Measurements from ENCODE around the gene TEAD4.
A peak's percentile ranks its signal among the peaks of the same experiment; 100 is the strongest.

The TEAD4 gene

DNA sequence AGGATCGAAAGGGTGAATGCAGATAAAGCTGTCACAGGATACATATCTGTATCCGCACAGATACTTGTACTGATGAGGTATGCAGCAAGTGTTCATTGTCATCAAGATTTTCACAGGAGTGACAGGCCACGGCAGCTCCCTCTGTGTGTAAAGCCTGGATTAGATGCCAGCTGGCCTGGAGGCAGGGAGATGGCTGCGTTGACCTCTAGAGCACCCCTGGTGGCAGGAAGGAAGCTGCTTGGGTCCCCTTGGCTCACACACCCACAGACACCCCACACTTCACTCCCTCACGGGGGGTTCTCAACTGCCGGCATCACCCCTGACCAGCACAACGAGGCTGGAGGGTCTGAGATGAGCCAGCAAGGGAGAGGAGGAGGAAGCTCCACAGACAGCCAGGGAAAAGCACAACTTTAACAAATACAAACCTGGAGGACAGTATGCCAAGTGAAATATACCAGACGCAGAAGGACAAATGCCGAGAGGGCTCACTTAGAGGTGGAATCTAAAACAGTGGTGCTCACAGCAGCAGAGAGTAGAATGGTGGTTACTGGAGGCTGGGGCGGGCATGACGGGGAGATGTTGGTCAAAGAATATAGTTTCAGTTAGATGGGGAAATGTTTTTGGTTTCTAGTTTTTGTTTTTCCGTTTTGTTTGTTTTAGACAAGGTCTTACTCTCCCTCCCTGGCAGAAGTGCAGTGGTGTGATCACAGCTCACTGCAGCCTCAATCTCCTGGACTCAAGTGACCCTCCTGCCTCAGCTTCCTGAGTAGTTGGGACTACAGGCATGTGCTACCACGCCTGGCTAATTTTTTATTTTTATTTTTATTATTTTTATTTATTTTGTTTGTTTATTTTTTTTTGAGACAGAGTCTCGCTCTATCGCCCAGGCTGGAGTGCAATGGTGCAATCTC lies 45.7 kb downstream of the TEAD4 start:
- no peak for DNase-seq (ENCODE audit: extremely low read depth, low read depth)

DNA sequence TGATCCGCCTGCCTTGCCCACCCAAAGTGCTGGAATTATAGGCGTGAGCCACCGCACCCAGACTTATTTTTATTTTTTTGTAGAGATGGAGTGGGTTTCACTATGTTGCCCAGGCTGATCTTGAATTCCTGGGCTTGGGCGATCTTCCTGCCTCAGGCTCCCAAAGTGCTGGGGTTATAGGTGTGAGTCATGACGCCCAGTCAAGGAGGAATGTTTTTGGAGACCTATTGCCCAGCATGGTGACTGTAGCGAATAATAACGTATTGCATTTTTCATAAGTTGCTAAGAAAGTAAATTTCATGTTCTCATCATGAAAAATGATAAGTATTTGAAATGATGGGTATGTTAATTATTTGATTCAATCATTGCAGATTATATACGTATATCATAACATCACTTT lies 46.5 kb downstream of the TEAD4 start:
- DNase-seq (ENCODE audit: extremely low read depth, low read depth): no peak
- TF ChIP-seq, protein P1, sequence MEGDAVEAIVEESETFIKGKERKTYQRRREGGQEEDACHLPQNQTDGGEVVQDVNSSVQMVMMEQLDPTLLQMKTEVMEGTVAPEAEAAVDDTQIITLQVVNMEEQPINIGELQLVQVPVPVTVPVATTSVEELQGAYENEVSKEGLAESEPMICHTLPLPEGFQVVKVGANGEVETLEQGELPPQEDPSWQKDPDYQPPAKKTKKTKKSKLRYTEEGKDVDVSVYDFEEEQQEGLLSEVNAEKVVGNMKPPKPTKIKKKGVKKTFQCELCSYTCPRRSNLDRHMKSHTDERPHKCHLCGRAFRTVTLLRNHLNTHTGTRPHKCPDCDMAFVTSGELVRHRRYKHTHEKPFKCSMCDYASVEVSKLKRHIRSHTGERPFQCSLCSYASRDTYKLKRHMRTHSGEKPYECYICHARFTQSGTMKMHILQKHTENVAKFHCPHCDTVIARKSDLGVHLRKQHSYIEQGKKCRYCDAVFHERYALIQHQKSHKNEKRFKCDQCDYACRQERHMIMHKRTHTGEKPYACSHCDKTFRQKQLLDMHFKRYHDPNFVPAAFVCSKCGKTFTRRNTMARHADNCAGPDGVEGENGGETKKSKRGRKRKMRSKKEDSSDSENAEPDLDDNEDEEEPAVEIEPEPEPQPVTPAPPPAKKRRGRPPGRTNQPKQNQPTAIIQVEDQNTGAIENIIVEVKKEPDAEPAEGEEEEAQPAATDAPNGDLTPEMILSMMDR (IDR thresholded peaks at IDR 0.05; ENCODE audit: low read depth, low read length): no peak

More for the DNA sequence above, 45.7 kb downstream of the TEAD4 start:
- TF ChIP-seq, protein P1 (IDR thresholded peaks at IDR 0.05; ENCODE audit: low read depth, low read length): peak; percentile 4

DNA sequence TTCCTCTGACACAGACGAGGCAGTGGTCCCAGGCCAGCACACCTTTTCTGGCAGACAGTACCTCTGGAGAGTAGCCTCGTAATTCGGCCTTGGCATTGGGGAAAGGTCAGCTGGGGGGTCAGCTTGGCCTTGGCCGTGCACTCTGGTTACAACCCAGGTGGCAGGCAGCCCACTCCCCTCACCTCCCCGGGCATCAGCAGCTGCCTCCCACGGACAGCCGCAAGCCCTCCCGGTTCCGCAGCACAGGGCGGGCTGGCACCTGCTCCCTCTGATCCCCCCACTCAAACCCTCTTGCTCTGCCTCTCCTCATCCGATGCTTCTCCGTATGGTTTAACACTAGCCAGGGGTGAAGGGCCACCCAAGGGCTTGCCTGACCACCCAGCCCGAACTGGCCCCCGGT lies 50.6 kb downstream of the TEAD4 start:
- no peak for DNase-seq (ENCODE audit: extremely low read depth, low read depth)
- TF ChIP-seq, protein P1 (IDR thresholded peaks at IDR 0.05; ENCODE audit: low read depth, low read length): no peak

DNA sequence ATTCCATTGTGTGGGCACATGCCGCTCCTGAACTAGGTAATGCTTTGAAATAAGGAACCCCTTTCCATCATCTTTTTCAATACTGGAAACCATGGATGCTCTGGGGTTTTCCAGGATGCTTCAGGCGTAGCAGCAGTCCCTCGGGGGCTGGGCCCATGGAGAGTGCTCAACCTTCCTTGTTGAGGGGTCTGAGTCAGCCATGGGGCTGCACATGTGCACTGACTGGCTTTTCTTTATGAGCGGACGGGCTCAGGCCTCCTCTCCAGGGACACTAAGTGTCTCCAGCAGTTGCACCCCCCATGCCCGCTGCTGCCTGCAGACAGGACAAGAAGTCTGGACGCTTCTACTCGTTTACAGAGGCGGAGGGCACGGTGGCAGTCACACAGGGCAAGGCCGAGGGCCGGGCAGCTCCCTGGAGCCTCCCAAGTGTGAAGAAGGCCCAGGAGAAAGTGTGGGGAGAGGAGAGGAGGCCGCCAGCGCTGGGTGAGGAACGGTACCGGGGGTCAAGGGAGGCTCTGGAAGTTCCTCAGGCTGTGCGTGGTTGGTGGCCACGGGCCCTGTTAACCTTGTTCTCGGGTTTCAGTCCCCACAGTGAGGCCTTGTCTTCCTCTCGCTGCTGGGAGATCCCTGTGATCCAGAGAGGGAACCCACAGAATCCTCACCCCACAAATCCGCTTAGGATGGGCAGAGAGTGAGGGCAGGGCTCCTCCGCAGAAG lies 51.2 kb downstream of the TEAD4 start:
- TF ChIP-seq, protein P1 (IDR thresholded peaks at IDR 0.05; ENCODE audit: low read depth, low read length): no peak
- DNase-seq (ENCODE audit: extremely low read depth, low read depth): no peak

DNA sequence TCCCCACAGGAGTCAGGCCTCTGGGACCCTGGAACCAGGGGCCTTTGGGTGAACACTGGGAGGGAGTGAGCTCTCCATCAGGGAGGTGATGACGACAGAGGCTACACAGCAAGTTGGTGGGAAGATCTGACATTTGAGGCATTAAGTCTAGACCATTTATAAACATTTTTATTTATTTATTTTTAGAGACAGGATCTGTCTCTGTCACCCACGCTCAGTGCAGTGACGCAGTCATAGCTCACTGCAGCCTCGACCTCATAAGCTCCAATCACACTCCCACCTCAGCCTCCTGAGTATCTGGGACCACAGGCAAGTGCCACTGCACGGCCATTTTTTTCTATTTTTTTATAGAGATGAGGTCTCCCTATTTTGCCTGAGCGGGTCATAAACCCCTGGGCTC lies 53.6 kb downstream of the TEAD4 start:
- no peak for DNase-seq (ENCODE audit: extremely low read depth, low read depth)
- TF ChIP-seq, protein P1 (IDR thresholded peaks at IDR 0.05; ENCODE audit: low read depth, low read length): no peak

DNA sequence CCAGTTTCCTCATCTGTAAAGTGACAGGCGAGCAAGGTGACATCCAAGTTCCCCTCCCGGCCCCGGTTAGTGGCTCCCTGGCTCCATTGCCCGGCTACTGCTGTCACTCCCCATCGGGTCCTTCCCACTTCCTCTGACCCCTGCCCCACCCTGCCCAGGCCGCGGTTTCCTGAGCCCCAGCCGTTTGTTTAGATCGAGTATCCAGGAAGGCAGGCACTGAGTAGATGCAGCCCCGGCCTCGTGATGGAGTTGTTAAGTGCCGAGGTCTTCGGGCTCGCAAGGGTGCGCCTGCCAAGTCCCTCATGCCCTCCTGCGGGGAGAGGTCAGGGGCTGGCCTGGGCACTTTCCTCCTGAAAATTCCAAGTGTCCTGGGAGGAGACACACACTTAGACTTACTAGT lies 55.4 kb downstream of the TEAD4 start:
- TF ChIP-seq, protein P1 (IDR thresholded peaks at IDR 0.05; ENCODE audit: low read depth, low read length): no peak
- no peak for DNase-seq (ENCODE audit: extremely low read depth, low read depth)

DNA sequence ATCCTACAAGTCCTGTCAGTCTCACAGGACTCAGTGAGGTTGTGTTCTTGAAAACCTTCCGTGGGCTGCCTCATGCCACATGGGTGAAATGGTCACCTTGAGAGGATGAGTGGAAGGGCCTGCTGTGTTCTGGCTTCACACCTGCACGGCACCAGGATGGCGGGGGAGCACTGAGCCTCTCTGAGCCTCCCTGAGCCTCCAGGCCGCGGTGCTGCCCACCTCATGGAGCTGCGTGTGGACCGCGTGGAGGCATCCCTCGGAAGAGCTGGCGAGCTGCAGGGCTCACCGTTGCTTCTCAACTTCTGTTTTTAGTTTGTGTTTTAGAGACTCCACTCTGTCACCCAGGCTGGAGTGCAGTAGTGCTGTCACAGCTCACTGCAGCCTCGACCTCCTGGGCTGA lies 56.2 kb downstream of the TEAD4 start:
- TF ChIP-seq, protein P1 (IDR thresholded peaks at IDR 0.05; ENCODE audit: low read depth, low read length): no peak
- no peak for DNase-seq (ENCODE audit: extremely low read depth, low read depth)

Data from AG09319 (cell line).